H9 (cell line): Measurements from ENCODE around the gene OR6B1. TPM values are rescaled to one million over a fixed set of nuclear protein-coding genes. Genes with fewer than 3 reads are reported as not detected.

Source experiments
- DNase-seq: peaks from one replicate; pipeline ENCODE4 v3.0.0-alpha.2; 2017
- H2AFZ ChIP-seq: one replicate; pipeline ENCODE4 v1.6.1; 2013; ENCODE audit warnings: mild to moderate bottlenecking, low read length, control low read depth, moderate library complexity
- H2AK5ac ChIP-seq: 2 replicates; pipeline ENCODE4 v1.6.1; 2013; ENCODE audit warnings: low read length, control low read depth, mixed read lengths; ENCODE audit not compliant: insufficient read length
- H2BK120ac ChIP-seq: one replicate; pipeline ENCODE4 v1.6.1; 2013; ENCODE audit warnings: low read depth, mild to moderate bottlenecking, low read length, control low read depth, inconsistent platforms; ENCODE audit not compliant: poor library complexity, severe bottlenecking
- H2BK12ac ChIP-seq: 2 replicates; pipeline ENCODE4 v1.6.1; 2013; ENCODE audit warnings: low read length, control low read depth, mixed read lengths, low read depth; ENCODE audit not compliant: insufficient read length
- H2BK15ac ChIP-seq: 2 replicates; pipeline ENCODE4 v1.6.1; 2013; ENCODE audit warnings: low read depth, low read length, control low read depth
- H2BK20ac ChIP-seq: one replicate; pipeline ENCODE4 v1.6.1; 2013; ENCODE audit warnings: low read depth, mild to moderate bottlenecking, low read length, control low read depth, inconsistent platforms; ENCODE audit not compliant: poor library complexity, severe bottlenecking
- H2BK5ac ChIP-seq: 2 replicates; pipeline ENCODE4 v1.6.1; 2013; ENCODE audit warnings: low read length, control low read depth, mixed read lengths; ENCODE audit not compliant: insufficient read length
- H3K14ac ChIP-seq: 2 replicates; pipeline ENCODE4 v1.6.1; 2013; ENCODE audit warnings: low read length, control low read depth; ENCODE audit not compliant: insufficient read depth
- H3K18ac ChIP-seq: 2 replicates; pipeline ENCODE4 v1.6.1; 2013; ENCODE audit warnings: low read depth, mild to moderate bottlenecking, mixed read lengths, low read length, control low read depth; ENCODE audit not compliant: insufficient read length
- H3K23ac ChIP-seq: 2 replicates; pipeline ENCODE4 v1.6.1; 2013; ENCODE audit warnings: low read length, control low read depth, mixed read lengths, low read depth; ENCODE audit not compliant: insufficient read length
- H3K23me2 ChIP-seq: 2 replicates; pipeline ENCODE4 v1.6.1; 2013; ENCODE audit warnings: low read depth, mild to moderate bottlenecking, mixed read lengths, low read length, control low read depth; ENCODE audit not compliant: insufficient read length, poor library complexity, severe bottlenecking
- H3K27ac ChIP-seq: 2 replicates; pipeline ENCODE4 v1.5.1; 2013; ENCODE audit warnings: low read length, control low read depth, mixed read lengths, low read depth; ENCODE audit not compliant: insufficient read length
- H3K27me3 ChIP-seq: 2 replicates; pipeline ENCODE4 v1.6.1; 2013; ENCODE audit warnings: low read length, control low read depth, inconsistent platforms; ENCODE audit not compliant: insufficient read depth
- H3K4ac ChIP-seq: 2 replicates; pipeline ENCODE4 v1.6.1; 2013; ENCODE audit warnings: low read depth, mild to moderate bottlenecking, control low read depth, inconsistent platforms, low read length, moderate library complexity
- H3K4me1 ChIP-seq: 2 replicates; pipeline ENCODE4 v1.6.1; 2013; ENCODE audit warnings: low read length, control low read depth, inconsistent platforms; ENCODE audit not compliant: insufficient read depth
- H3K4me2 ChIP-seq: 2 replicates; pipeline ENCODE4 v1.6.1; 2013; ENCODE audit warnings: low read length, control low read depth, mixed read lengths; ENCODE audit not compliant: insufficient read length, insufficient read depth
- H3K56ac ChIP-seq: 2 replicates; pipeline ENCODE4 v1.6.1; 2013; ENCODE audit warnings: low read depth, mild to moderate bottlenecking, mixed read lengths, low read length, control low read depth; ENCODE audit not compliant: insufficient read length
- H3K79me1 ChIP-seq: 2 replicates; pipeline ENCODE4 v1.6.1; 2013; ENCODE audit warnings: low read depth, mild to moderate bottlenecking, moderate library complexity, low read length, control low read depth, inconsistent platforms; ENCODE audit not compliant: insufficient read depth, poor library complexity, severe bottlenecking
- H3K79me2 ChIP-seq: 2 replicates; pipeline ENCODE4 v1.6.1; 2013; ENCODE audit warnings: low read length, control low read depth, inconsistent platforms; ENCODE audit not compliant: insufficient read depth
- H3K9ac ChIP-seq: 2 replicates; pipeline ENCODE4 v1.6.1; 2013; ENCODE audit warnings: low read length, control low read depth, mixed read lengths; ENCODE audit not compliant: insufficient read length; ENCODE audit errors: extremely low read depth
- H3K9me3 ChIP-seq: one replicate; pipeline ENCODE4 v1.6.1; 2013; ENCODE audit warnings: low read depth, low read length, inconsistent platforms; ENCODE audit not compliant: control insufficient read depth
- H3T11ph ChIP-seq: one replicate; pipeline ENCODE4 v1.6.1; 2013; ENCODE audit warnings: mild to moderate bottlenecking, low read length, control low read depth, inconsistent platforms
- H4K20me1 ChIP-seq: one replicate; pipeline ENCODE4 v1.6.1; 2013; ENCODE audit not compliant: control insufficient read depth, insufficient read length, insufficient read depth
- H4K5ac ChIP-seq: 2 replicates; pipeline ENCODE4 v1.6.1; 2013; ENCODE audit warnings: low read depth, mild to moderate bottlenecking, mixed read lengths, low read length, control low read depth; ENCODE audit not compliant: insufficient read length
- H4K8ac ChIP-seq: replicated peaks from 2 replicates; pipeline ENCODE4 v1.6.1; 2013; ENCODE audit warnings: low read length, control low read depth, mixed read lengths, low read depth; ENCODE audit not compliant: insufficient read length
- H4K91ac ChIP-seq: 2 replicates; pipeline ENCODE4 v1.6.1; 2013; ENCODE audit warnings: low read depth, mild to moderate bottlenecking, moderate library complexity, mixed read lengths, low read length, control low read depth; ENCODE audit not compliant: insufficient read length
- H3K27ac Mint-ChIP-seq, 3 experiments: 2 replicates in 2 of 3; 3 replicates in 1 of 3; pipeline ENCODE4 v1.8.0; 2020 to 2021; ENCODE audit warnings: mixed read lengths in 3 of 3, mild to moderate bottlenecking in 1 of 3, moderate library complexity in 1 of 3
- H3K27me3 Mint-ChIP-seq: 2 replicates; pipeline ENCODE4 v1.8.0; 2021; ENCODE audit warnings: low read depth, mild to moderate bottlenecking, moderate library complexity, mixed read lengths
- H3K36me3 Mint-ChIP-seq, 3 experiments: 2 replicates in 2 of 3; 3 replicates in 1 of 3; pipeline ENCODE4 v1.8.0; 2020 to 2021; ENCODE audit warnings: low read depth in 3 of 3, mixed read lengths in 3 of 3; ENCODE audit not compliant: insufficient read depth in 1 of 3
- H3K4me1 Mint-ChIP-seq, 2 experiments: 2 replicates each; pipeline ENCODE4 v1.8.0; 2020; ENCODE audit warnings: mixed read lengths in 2 of 2
- H3K4me3 Mint-ChIP-seq, 2 experiments: 2 replicates in 1 of 2; 3 replicates in 1 of 2; pipeline ENCODE4 v1.8.0; 2020 to 2021; ENCODE audit warnings: mild to moderate bottlenecking in 2 of 2, mixed read lengths in 2 of 2, moderate library complexity in 1 of 2
- H3K9me3 Mint-ChIP-seq, 2 experiments: 2 replicates in 1 of 2; 3 replicates in 1 of 2; pipeline ENCODE4 v1.8.0; 2020; ENCODE audit warnings: mild to moderate bottlenecking in 2 of 2, mixed read lengths in 2 of 2, moderate library complexity in 1 of 2
- CTCF ChIP-seq: fragments of 200-600 bp; sonication (generic); conservative IDR thresholded peaks from 3 replicates; pipeline ENCODE4 v1.8.0; 2021; ENCODE audit warnings: antibody characterized with exemption, mild to moderate bottlenecking
- WGBS: extraction: QIAGEN DNeasy Blood & Tissue Kit; methylation state at CpG from one replicate; pipeline ENCODE4 v1.1.7; 2013; ENCODE audit warnings: missing lambda C conversion rate, low lambda C conversion rate, mixed read lengths; ENCODE audit not compliant: insufficient read length; ENCODE audit errors: extremely low coverage; 5-methylcytosine and 5-hydroxymethylcytosine counted together
- total RNA-seq: library from RNA; stranded (reverse); gene quantifications from 2 replicates; pipeline ENCODE4 v1.2.1, GENCODE V29; 2021

Gene OR6B1
- total RNA-seq, 1 experiment from 2014 or later, result not detected

DNA sequence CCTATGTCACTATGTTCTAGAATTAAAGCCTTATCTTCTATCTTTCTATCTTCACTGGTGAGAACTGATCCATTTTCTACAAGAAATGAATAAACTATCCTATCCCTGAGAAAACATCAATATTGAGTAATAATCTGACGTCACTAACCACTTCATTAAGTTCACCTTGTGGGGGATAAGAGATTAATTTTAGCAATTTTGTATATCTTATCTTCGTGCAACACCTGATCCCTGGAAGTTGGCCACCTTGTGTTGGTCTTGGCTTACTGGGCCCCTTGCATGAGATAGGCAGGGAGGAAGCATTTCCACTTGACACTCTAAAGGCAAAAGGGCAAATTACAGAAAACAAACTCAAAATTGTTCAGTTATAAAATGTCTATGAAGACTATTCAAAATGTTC is 20.1 kb upstream of the OR6B1 start:
- H3K9me3 Mint-ChIP-seq, result no peaks in the 10 kb centered on the region
- Histone ChIP-seq H3K4me2 (no peak overlapping the region), H3K56ac (no peak overlapping the region), H2AFZ (no peak overlapping the region), H2BK20ac (no peak overlapping the region), H3K9ac (no peak overlapping the region), H3K23me2 (no peaks in the 10 kb centered on the region), H3K9me3 (no peaks in the 10 kb centered on the region), H2BK120ac (no peak overlapping the region), H2BK12ac (no peak overlapping the region), H4K8ac (no peak overlapping the region), H4K20me1 (no peaks in the 10 kb centered on the region), H3K14ac (no peak overlapping the region), H3K79me2 (no peaks in the 10 kb centered on the region), H3K4ac (no peak overlapping the region), H2BK5ac (no peak overlapping the region), H3T11ph (no peak overlapping the region), H2AK5ac (no peak overlapping the region), H3K23ac (no peak overlapping the region), H3K27ac (no peak overlapping the region), H2BK15ac (no peak overlapping the region), H4K5ac (no peak overlapping the region), H3K79me1 (no peaks in the 10 kb centered on the region), H3K18ac (no peak overlapping the region), H4K91ac (no peak overlapping the region), H3K27me3 (no peaks in the 10 kb centered on the region), H3K4me1 (no peaks in the 10 kb centered on the region)
- no peak overlapping the region for H3K27ac Mint-ChIP-seq
- no peak for TF ChIP-seq CTCF
- H3K4me3 Mint-ChIP-seq, result no peak overlapping the region
- no peaks in the 10 kb centered on the region for H3K27me3 Mint-ChIP-seq
- no CpG with 5 or more reads among the region's 2 CpGs for WGBS
- no peaks in the 10 kb centered on the region for H3K4me1 Mint-ChIP-seq
- no peak for DNase-seq
- H3K36me3 Mint-ChIP-seq, result no peaks in the 10 kb centered on the region
